Stimulated activated CD4-positive, alpha-beta T cell treated with anti-CD3 and anti-CD28 coated beads, TNF-alpha, amount 100 ng/mL, for 1 hour (primary cell): Measurements from ENCODE around the gene FBXW7.

Experiments
- DNase-seq, 3 donors: peaks; one replicate each; pipeline ENCODE4 v3.0.0-alpha.2; 2020; ENCODE audit warnings: low read depth in 3 of 3, low spot score in 1 of 3

Gene FBXW7

DNA sequence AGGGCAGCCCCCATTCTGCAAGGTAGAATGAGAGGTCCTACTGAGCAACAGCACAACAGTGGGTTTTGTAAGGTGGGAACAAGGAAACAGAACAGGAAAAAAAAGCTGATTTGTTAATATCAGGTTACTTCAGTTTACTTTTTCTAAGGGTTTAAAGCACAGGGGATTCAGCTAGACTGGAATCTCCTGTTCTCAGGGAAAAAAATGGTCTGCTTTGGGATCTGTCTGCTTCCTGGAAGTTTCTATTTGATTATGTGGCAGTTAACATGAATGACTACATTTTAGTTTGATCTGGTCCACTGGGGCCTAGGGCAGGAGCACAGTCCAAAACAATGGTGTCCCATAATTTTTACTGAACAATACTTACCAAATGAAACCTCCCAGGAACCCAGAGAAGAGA, 104.6 kb downstream of the FBXW7 start:
- DNase-seq: no peak

GRCh38 chr4:152430507-152430906, 105.4 kb downstream of the FBXW7 start:
- no peak for DNase-seq

DNA sequence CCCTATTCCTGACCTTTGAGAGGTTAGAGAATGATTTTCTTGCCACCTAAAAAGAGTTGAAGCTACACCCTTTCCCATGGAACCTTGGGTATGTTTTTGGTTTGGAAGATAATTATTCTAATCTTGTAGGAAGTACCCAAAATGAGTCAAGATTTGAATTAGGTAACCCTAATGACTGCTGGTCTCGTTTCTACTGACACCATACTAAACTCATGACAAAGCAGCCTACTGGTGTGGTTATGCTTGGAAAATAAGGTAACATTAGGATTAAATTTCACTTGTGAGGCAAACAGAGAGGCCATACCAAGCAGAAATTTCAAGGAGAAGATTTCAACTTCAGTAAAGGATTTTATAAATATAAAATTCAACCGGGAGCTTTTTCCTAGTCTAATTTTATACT, 107.9 kb downstream of the FBXW7 start:
- DNase-seq: no peak

DNA sequence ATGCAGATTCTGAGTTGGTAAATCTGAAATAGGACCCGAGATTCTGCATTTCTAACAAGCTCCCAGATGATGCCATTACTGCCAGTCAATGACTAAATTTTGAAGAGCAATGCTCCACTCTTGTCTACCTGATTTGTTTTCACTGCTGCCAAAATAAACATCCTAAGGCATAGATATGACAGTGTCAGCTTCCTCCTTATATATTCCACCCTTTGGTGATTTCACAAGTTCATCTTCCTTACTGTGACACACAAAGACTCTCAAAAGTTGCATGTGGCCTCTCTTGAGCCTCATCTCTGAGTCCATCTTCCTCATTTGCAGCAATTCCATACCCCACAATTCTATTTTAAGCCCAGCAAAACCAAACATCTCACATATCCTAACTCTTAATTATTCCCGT, 110.9 kb downstream of the FBXW7 start:
- DNase-seq: no peak

DNA sequence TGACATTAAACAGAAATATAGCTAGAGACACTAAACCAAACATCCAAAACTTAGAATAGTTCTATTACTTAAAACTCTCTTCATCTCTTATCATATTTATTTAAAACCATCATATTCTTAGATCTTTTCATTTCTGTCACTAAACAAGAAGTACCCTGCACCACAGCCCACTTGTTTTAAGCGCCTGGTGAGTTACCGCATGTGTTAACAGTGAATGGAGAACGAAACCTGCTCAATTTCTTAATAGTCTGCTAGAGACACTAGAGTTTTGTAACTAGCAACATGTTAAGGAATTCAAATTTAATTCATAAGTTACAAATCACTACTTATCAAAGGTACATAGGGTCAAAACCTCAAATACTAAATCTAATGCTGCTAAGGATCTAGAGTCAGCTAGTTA, 111.5 kb downstream of the FBXW7 start:
- no peak for DNase-seq

DNA sequence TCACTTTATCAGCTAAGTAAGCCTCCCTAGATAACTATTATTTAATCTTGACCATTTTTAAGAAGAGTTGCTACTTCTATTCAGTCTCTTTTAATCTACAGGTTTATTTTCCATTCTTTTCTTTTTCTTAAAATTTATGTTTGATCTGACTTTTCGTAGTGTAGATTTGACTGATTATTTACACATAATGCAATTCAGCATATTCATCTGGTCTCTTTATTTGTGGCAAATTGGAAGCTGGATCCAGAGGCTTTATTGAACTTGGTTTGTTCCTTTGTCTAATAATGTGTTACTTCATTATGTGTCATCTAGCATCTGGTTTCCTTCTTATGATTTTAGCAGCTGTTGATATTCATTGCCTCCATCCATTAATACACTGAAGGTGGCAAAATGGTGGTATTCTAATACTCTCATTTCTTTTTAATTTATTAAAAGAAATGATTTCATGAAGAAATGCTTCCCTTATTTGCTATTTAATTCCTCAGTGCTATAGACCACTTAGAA, 113.0 kb downstream of the FBXW7 start:
- no peak for DNase-seq

DNA sequence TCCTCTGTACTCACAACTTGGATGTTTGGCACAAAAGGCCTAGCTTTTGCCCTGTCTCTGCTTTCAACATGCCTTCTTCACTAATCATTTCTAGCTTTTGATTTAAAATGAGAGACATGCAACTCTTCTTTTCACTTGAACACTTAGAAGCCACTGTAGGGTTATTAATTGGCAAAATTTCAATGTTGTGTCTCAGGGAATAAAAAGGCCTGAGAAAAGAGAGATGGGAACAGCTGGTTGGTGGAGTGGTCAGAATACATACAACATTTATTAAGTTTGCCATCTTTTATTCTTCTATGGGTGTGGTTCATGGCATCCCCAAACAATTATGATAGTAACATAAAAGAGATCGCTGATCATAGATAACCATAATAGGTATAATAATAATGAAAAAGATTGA, 114.3 kb downstream of the FBXW7 start:
- DNase-seq: no peak

- DNase-seq: no peak
Measured at GRCh38 chr4:152419809-152420208, 116.1 kb downstream of the FBXW7 start.

- DNase-seq: no peak
Measured at GRCh38 chr4:152417673-152418072, 118.2 kb downstream of the FBXW7 start.

- DNase-seq: no peak
Measured at GRCh38 chr4:152415980-152416379, 119.9 kb downstream of the FBXW7 start.

GRCh38 chr4:152408514-152409327, 127.2 kb downstream of the FBXW7 start:
- DNase-seq: no peak

GRCh38 chr4:152401424-152401823, 134.5 kb downstream of the FBXW7 start:
- DNase-seq: no peak

GRCh38 chr4:152399246-152399645, 136.6 kb downstream of the FBXW7 start:
- DNase-seq: no peak

- DNase-seq: no peak
Measured at GRCh38 chr4:152398060-152398459, 137.8 kb downstream of the FBXW7 start.

DNA sequence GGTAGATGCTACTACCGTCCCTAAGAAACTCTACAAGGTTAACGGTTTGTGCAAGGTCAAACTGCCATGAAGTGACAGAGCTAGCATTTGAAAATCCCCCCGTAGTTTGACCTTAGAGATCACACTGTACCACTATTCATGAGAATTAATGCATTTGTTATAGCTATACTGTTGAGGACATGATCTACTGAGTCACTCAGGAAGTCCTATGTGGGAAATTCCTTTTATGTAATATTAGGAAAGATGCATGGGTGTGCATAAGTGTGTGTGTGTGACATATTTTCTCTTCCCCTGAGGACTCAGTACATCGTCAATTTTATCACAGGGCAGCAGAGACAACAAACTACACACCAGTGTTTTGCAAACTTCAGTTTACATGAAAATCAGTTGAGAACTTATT, 141.1 kb downstream of the FBXW7 start:
- no peak for DNase-seq

GRCh38 chr4:152392079-152392478, 143.8 kb downstream of the FBXW7 start:
- no peak for DNase-seq

DNA sequence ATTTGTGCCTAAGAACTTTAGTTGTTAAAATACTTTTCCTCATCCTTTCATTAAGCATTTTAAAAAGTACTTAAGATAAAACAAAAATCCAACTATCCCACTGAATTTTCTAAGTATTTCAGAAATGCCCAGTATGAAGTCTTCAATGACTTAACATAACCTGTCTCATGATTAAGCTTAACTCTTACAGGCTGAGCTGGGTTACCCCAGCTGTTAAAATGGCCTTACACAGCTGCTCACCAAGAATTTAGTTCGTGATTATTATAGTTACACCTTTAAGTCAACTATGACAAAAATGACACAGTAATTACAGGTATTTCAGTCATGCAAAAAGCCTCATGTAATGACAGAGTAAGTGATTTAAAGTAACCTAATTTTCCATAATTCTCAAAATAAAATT, 145.7 kb downstream of the FBXW7 start:
- no peak for DNase-seq

- DNase-seq: no peak
Measured at GRCh38 chr4:152389359-152389758, 146.5 kb downstream of the FBXW7 start.

GRCh38 chr4:152385551-152385950, 150.3 kb downstream of the FBXW7 start:
- no peak for DNase-seq

DNA sequence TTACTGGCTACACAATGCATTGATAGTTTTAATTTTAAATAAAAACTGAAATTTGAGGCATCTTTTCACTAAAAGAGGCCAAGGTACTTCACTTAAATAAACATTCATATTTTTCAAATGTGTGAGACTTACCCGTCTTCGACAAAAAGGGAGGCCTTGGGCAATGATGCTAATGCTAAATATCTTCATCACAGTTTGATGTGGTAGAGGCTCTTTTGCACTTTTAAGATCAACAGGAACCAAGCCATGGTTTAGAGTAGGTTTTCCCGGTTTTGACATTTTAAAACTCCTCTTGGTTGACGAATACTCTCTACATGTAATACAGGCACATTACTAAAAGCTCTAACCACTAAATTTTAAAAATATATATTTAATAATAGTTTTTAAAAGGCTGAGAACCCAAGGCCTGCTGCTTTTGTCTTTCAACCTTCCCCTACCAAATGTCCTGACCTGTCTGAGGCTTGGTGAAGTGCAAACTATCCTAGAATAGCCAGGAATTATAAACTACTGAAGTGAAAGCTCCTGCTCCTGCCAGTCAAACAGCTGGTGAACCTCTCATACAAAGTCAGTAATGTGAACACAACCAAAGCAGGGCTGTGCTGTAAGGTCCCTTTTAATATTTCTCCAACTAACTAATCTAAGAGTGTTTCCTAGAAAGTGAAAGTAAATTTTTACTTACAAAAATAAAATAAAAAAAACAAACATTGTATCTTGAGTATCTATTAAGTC, 153.7 kb downstream of the FBXW7 start:
- DNase-seq: no peak

GRCh38 chr4:152380919-152381318, 155.0 kb downstream of the FBXW7 start:
- DNase-seq: no peak

DNA sequence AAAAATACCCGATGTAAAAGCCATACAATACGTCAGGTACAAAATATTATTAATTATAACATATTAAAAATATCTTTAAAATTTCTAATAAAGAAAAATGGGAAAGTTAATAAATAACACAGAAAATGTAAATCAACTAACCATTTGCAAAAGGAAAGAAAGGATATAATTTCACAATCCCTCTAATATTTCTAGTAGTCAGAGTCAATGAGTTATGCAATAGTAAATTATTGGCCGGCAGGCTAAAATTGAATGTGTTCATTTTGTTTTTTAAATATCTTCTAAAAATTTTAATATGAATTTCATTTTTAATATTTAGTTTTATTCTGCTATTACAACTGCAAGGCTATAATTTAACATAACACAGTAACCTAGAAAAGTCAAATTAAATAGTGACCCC, 155.7 kb downstream of the FBXW7 start:
- no peak for DNase-seq
